ENCODE results near the gene GNB1L. TPM values are rescaled to one million over a fixed set of nuclear protein-coding genes. Genes with fewer than 3 reads are reported as not detected.

Gene GNB1L
- total and polyA plus RNA-seq, 2 of the 13 experiments (the other 11 are each of a cell fraction or from before 2014, with no cell fraction given), result 2.5 to 7.4 TPM

GRCh38 chr22:19800306-19800705 lies 54.4 kb downstream of the GNB1L start:
- no peak for TF ChIP-seq ZNF788 (CRISPR knock-in tag; IDR thresholded peaks at IDR 0.05; ENCODE audit: borderline replicate concordance)
- no peak for TF ChIP-seq GATAD2A (CRISPR knock-in tag; IDR thresholded peaks at IDR 0.05)
- TF ChIP-seq ATAD3A (CRISPR knock-in tag; IDR thresholded peaks at IDR 0.05), result no peak
- no peak for TF ChIP-seq NFAT5 (CRISPR knock-in tag; IDR thresholded peaks at IDR 0.05)
- TF ChIP-seq ASH2L (IDR thresholded peaks at IDR 0.05; ENCODE audit: insufficient read length, low read depth, low read length), result no peak
- no peak for TF ChIP-seq PRMT3 (CRISPR knock-in tag; IDR thresholded peaks at IDR 0.05; ENCODE audit: borderline replicate concordance, low read depth)
- TF ChIP-seq PHF5A (CRISPR knock-in tag; IDR thresholded peaks at IDR 0.05; ENCODE audit: low read depth, unreplicated experiment), result no peak
- in situ Hi-C loops (cut with HindIII; ENCODE audit: extremely low pct_ligation_motif_present, low pct_unique_long_range_greater_than_20kb), result no loop called here
- BruUV-seq (replicated peaks), result no TSS peak

More at GRCh38 chr22:19800306-19800705, 54.4 kb downstream of the GNB1L start:
- ChIA-PET CTCF (ENCODE audit: low intra/inter-chr PET ratio, low total read pairs) (interaction anchor here (1.7 to 2.1 kb wide), 2 partner anchors 70 to 110 kb away, joined by 7 to 12 read pairs; no protein-coding TSS in a partner anchor), POLR2A (no interaction called here)
- Histone ChIP-seq H3K4me2 (ENCODE audit: low read depth, low read length) (no peak overlapping the region), H3K9ac (ENCODE audit: insufficient read depth, low read depth, low read length) (no peak overlapping the region), H3K9me3 (ENCODE audit: low read length) (no peaks in the 10 kb centered on the region), H3K36me3 (replicated peaks in 1 of 2; ENCODE audit: control insufficient read depth in 1 of 2, insufficient read depth in 2 of 2, low read length in 2 of 2) (no peaks in the 10 kb centered on the region), H2AFZ (ENCODE audit: low read length) (no peak overlapping the region), H3K27ac (ENCODE audit: extremely low read length, insufficient read depth, low read length) (no peak overlapping the region), H3K27me3 (ENCODE audit: control insufficient read depth in 1 of 2, insufficient read depth in 2 of 2, low read length in 2 of 2) (no peaks in the 10 kb centered on the region), H3K4me1 (ENCODE audit: insufficient read depth, low read length) (no peaks in the 10 kb centered on the region), H3K79me2 (ENCODE audit: insufficient read depth, low read length) (no peaks in the 10 kb centered on the region), H3K4me3 (replicated peaks in 1 of 3; ENCODE audit: insufficient read depth in 1 of 3, low read depth in 2 of 3, low read length in 3 of 3) (no peak overlapping the region), H4K20me1 (ENCODE audit: insufficient read depth, low read length) (no peaks in the 10 kb centered on the region)
- no peak for FAIRE-seq
- no peak for DNase-seq (ENCODE audit: low spot score)
- intact Hi-C loops (cut with micrococcal nuclease; ENCODE audit: unreplicated experiment), result loop anchor here (2.0 kb wide), 1 partner anchor 70 kb away; no protein-coding TSS in a partner anchor
- ATAC-seq, result no peak
- 93% methylated on average over 4 of the region's 8 CpGs for WGBS (ENCODE audit: low lambda C conversion rate)

Data from HepG2 (cell line).